HUDEP-2 (cell line): Measurements from ENCODE around the gene CRB1.
A peak's percentile ranks its signal among the peaks of the same experiment; 100 is the strongest.

Source experiments
- DNase-seq, 76 experiments: peaks; one replicate each; lab custom pipeline; 2025; ENCODE audit not compliant: unreplicated experiment in 76 of 76; lab: John Stamatoyannopoulos, UW

The CRB1 gene

DNA sequence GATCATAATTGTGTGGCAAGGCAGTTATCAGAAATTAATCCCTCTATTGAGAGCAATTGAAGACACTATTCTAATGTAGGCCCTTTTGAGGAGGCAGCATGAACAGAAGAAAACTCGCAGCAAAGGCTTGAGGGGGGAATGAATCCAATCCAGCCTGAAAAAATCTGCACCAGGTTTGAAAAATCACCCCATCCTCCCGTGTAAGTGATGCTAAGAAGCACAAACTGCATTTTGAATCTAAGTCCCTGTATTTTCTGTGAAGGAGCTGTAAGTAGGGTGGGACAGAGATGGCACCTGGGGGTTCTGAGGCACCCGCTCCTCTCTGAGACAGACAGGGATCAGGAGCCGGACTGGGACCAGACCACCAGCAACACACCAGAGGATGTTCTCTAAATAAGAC lies at the start of gene CRB1:
TSS of gene CRB1 (plus strand) at position 241 of the 400 bp plus-strand sequence. CDS start 161 bp downstream, outside the sequence.
- no peak for DNase-seq

DNA sequence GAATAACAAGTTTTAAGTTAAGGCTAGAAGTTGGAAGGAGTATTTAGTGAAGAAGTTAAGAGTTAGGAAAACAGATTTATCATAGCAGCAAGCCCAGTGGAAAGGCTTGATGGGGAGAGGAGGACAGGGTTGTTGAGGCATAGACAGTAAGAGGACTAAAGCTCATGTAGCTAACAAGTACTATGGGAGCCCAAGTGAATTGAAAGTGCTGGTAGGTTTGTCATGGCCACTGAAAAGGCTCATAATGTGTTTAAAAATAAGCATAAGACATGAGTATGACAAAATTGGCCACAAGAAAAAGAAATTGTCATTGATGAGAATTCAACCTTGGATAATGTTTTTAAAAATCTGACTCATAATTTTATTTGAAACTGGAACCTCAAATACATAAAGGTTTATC lies 49.2 kb upstream of the CRB1 start:
- no peak for DNase-seq

GRCh38 chr1:197222025-197222685 lies 45.9 kb upstream of the CRB1 start:
- DNase-seq, result no peak

GRCh38 chr1:197222780-197223179 lies 45.3 kb upstream of the CRB1 start:
- DNase-seq, result no peak

GRCh38 chr1:197224160-197224559 lies 43.9 kb upstream of the CRB1 start:
- DNase-seq, result no peak

- DNase-seq, result no peak
Measured at GRCh38 chr1:197225611-197226010, 42.4 kb upstream of the CRB1 start.

DNA sequence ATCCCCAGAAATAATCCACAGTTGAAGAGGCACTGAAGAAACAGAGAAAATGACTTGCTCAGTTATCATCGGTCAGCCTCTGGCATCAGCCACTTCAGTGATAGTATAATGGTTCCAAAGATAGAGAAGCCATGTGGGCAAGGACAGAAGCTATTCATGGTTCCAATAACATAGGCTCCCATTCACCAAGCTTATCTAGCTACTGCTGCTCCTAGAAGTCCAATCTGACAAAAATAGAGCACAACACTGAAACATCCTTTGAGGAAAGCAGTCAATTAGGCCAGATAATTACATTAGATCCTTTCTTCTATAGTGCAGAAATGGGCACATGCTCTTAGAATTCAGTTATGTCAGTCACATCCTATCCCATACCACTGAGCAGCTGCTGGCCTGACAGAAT lies 33.5 kb upstream of the CRB1 start:
- DNase-seq, result no peak

- DNase-seq, result no peak
Measured at GRCh38 chr1:197235355-197235754, 32.7 kb upstream of the CRB1 start.

DNA sequence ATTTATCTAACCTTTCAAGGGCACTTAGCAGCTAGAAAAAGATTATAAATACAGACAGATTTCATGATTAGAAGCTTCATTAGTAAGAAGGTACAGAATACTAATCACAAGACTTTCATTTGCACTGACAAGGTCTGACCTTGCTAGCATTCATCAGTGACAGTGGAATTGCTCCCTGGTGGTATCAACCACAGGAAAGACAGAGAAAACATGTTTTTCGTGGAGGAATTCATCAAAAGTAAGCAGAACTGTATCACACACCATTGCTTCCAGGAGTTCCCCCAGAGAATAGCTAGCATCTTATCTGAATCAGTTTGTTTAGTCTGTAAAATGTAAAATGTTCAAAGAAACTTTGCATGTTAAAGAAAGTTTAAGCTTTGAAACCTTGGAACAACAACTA lies 20.6 kb upstream of the CRB1 start:
- DNase-seq, result no peak

DNA sequence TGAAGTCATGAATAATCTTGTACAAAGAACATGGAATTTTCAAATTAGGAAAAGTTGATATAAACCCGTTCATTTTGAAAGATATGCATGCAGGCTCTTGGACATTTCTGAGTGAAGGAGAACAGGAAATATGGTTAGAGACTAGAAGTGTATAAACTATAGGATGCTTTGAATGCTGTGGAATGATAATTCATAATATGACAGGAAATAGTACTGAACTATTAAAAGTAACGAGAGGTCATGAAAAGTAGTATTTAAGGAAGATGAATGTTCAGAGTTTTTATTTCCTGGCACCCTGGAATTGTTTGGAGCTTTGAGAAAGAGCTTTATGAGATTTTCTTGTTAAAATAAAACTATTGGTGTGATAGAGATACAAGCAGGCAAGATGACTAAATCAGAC lies 18.7 kb upstream of the CRB1 start:
- no peak for DNase-seq

- no peak for DNase-seq
Measured at GRCh38 chr1:197250616-197251015, 17.4 kb upstream of the CRB1 start.

- no peak for DNase-seq
Measured at GRCh38 chr1:197252973-197253372, 15.1 kb upstream of the CRB1 start.

- no peak for DNase-seq
Measured at GRCh38 chr1:197254866-197255265, 13.2 kb upstream of the CRB1 start.

DNA sequence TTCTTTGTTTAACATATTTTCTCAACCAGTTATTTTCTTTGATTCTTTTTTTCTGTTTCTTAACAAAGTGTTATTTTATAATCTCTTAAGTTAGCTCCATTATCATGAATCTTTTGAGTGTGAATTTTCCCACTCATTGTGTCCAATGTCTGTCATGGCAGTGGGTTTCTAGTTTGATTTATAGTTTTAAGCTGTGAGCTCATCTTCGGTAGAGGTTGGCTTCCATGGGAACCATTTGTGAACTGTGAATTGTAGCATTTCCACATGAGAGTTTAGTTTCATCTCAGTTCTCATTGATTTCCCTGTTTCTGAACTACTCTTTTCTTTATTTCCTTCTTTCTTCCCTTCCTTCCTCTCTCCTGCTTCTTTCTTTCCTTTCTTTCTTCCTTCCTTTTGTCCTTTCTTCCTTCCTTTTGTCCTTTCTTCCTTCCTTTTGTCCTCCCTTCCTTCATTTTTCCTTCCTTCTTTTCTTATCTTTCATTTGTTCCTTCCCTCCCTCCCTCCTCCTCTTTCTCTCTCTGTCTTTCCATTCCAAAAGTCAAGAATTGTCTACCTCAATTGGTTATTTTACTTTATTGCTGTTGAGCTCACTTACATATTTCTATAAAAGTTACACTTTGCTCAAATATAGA lies 3.0 kb upstream of the CRB1 start:
- no peak for DNase-seq

DNA sequence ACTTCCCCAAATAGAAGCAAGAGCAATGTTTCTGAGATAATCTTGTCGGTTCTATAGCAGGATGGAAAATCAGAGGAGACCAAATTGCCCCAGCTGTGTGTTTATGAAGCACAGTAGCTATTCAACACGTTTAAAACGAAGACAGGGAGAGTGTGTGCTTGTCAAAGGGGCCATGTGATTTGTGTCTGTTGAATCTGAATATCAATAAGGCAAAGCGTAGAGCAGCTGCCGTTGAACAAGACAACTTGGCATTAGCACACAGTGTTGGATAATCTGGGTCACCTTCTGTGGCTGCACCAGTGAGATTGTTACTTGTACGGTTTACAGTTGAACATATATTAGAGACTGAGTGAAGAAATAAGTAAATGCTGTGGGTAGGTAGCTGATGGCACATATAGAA lies 1.0 kb downstream of the CRB1 start:
- DNase-seq, result peak in 9 of 76 experiments; percentile 1 to 32 (median 17)

DNA sequence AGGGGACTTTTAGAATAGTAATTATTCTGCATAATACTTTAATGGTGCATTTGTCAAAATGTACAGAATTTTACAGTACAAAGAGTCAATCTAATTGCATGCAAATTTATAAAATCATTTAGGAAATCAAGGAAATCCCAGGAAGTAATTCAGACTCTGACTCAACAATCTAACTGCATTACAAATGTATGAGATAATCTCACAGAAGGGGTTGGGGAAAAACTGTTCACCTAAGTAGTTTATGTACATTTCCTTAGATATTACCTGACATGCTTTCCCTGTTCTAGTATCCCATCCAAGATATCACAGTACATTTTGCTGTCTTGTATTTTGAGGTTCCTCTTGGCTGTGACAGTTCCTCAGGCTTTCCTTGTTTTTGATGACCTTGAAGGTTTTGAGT lies 4.7 kb downstream of the CRB1 start:
- DNase-seq, result no peak

DNA sequence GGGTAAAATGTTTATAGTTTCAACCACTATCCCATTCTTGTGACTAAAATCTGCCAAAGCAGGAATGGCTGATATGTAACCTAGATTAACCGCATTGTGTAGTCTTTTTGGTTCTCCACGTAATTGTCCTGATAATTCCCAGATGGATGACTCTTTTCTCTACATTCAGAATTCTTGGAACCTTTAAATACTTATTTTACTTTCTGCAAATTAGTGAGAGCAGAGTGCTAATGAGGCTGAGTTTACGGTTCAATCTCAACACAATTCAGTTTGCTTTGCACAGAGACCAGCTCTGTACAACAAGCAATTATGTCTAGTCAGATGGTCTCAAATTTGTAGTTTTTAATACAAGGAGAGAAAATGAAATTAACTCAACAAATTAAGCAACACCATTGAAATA lies 9.1 kb downstream of the CRB1 start:
- no peak for DNase-seq

DNA sequence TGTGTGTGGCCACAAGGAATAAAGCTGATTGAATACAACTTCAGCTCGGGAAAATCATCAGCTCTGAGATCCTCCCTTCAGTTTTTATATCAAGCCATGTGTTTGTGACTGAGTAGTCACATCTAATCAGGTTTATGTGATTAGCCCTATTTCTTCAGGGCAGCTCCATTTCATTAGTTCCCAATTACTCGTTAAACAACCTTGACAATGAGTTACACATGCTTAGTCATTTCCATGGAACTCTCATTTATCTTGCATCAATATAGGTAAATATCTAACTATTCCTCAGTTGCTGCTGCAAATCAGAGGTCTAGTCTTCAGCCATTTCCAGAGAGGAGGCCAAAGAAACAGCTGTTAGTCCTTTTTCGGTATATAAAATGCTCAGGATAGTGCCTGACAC lies 16.3 kb downstream of the CRB1 start:
- no peak for DNase-seq

DNA sequence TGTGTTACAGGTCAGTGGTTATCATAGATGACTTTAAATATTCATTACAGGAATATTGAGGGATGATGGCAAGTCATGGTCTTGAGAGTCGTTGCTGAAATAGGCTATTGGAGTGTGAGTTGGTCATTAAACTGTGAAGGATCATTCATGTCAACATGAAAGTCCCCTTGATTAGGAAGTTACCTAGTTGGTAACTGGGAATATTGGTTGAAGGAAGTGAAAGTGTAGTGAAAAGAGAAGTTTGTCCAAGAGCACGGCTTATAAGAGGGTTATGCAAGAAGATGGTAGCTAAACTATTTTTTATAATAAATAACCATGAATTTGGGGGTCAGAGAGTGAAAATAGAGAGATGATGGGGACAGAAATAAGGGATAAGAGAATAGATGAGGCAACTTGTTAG lies 16.9 kb downstream of the CRB1 start:
- DNase-seq, result no peak

GRCh38 chr1:197285526-197286205 lies 17.6 kb downstream of the CRB1 start:
- no peak for DNase-seq

DNA sequence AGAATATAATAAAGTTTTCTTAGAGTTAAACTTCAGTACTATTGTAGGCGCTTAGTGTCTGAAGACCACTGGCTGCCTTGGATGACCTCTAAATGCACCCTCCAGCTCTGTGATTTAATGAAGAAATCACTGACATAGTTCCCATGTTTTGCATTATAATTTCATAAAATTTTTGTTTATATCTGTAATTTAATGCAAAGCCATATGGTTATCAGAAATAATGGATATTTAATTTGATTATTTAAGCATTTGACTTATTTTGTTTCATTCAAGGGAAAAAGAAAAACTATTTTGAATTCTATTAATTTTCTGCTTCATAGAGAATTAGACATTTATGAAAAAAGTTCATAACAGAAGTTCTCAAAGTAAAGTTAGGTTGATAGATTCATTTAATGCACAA lies 18.6 kb downstream of the CRB1 start:
- DNase-seq, result no peak

DNA sequence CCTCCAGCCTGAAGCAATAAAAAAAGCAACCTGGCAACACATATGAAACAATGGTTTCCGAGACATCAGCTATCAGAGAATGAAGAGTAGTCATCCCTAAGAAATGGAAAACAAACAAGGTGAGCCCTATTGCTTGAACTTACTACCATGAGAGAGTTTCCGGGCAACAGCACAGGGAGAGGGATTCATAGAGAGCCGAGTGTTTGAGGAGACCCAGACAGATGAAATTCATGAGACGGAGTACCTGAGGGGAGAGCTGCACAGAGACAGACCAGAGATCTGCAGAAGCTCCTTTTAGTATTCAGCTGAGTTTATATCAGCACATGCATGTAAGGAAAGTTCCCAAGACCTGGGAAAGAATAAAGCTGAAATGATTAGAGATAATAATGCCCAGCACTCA lies 19.8 kb downstream of the CRB1 start:
- no peak for DNase-seq
